Calu3 (cell line): ENCODE results near the gene KDM3B. TPM values are rescaled to one million over a fixed set of nuclear protein-coding genes. Genes with fewer than 3 reads are reported as not detected.

Experiments
- BruUV-seq: library from RNA; stranded (reverse); fragments of 400-500 nt; replicated peaks from 2 replicates; lab custom pipeline; 2021; lab: Mats Ljungman, UMichigan
- CTCF ChIA-PET: fragments of 300-600 bp; sonication (Branson Sonifier 250); formaldehyde crosslinking; loops from one replicate; lab custom pipeline; 2022; ENCODE audit warnings: antibody characterized with exemption; lab: Charles Lee
- DNase-seq: peaks from one replicate; pipeline ENCODE4 v3.0.0; 2022
- H3K27ac Mint-ChIP-seq: one replicate; pipeline ENCODE4 v1.8.0; 2022; ENCODE audit warnings: mixed read lengths; ENCODE audit not compliant: unreplicated experiment
- H3K27me3 Mint-ChIP-seq: one replicate; pipeline ENCODE4 v1.8.0; 2022; ENCODE audit warnings: mixed read lengths; ENCODE audit not compliant: unreplicated experiment
- H3K36me3 Mint-ChIP-seq: one replicate; pipeline ENCODE4 v1.8.0; 2022; ENCODE audit warnings: mild to moderate bottlenecking, moderate library complexity, mixed read lengths; ENCODE audit not compliant: insufficient read depth, unreplicated experiment
- H3K4me1 Mint-ChIP-seq: one replicate; pipeline ENCODE4 v1.8.0; 2022; ENCODE audit warnings: mild to moderate bottlenecking, low read depth, mixed read lengths; ENCODE audit not compliant: unreplicated experiment
- H3K4me3 Mint-ChIP-seq: one replicate; pipeline ENCODE4 v1.8.0; 2022; ENCODE audit warnings: mild to moderate bottlenecking, low read depth, moderate library complexity, mixed read lengths; ENCODE audit not compliant: unreplicated experiment
- H3K9me3 Mint-ChIP-seq: one replicate; pipeline ENCODE4 v1.8.0; 2022; ENCODE audit warnings: low read depth, mixed read lengths; ENCODE audit not compliant: unreplicated experiment
- intact Hi-C: fragments of 100-400 bp; cut with micrococcal nuclease; formaldehyde crosslinking; loops from one replicate; pipeline ENCODE4 v1.10.0; 2022; ENCODE audit not compliant: unreplicated experiment
- total RNA-seq: library from RNA; stranded (reverse); gene quantifications from 2 replicates; pipeline ENCODE4 v1.2.3, GENCODE V29; 2022
- TF ChIP-seq, protein P1 (sequence below): fragments of 200-600 bp; IDR thresholded peaks from one replicate; pipeline ENCODE4 v1.8.0; 2022; ENCODE audit warnings: antibody characterized with exemption; ENCODE audit not compliant: unreplicated experiment

KDM3B gene
- total RNA-seq, 1 experiment from 2014 or later = 73.5 TPM

DNA sequence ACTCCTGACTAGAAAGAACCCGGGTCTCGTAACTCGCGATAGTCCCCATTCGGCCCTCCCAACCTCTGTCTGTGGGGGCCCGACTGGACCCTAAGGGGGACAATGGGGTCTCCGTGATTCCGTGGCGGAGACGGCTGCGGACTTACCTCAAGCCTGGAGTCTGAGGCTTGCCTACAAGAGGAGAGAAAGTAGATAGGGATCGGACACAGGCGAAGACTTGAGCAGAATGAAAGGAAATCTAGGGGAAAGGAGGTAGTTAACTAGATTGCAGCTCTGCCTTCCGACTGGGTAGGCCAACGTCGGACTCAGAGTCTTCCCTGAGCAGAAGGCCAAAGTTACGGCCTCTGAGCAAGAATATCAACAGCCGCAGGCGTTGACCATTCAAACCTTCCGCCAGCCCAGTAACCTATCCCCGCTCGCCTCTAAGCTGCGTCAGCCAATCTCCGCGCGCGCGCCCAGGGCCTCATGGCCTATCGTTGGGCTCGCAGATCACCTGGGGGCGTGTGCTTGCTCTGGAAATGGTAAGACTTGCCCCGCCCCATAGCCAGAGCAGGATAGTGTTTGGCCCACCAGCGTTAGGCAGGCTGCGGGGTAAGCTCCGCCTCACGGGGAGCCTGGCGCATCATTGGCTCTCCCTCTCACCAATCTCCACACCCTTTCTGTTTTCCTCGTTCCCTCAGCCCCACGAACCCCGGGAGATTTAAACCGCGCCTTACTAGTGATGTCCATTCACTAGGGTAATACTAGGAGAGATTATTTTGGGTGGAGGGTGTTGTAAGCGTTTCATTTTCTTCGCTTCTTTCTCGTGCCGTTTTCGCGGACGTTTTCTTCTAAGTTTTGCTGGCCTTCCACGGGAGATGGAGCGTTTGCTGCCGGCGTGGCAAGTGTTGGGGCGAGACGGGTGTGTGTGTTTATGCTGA lies 20.8 kb upstream of the KDM3B start, which contains the start of gene CDC25C:
Gene CDC25C (minus strand): TSS at position 356 of the 920 bp plus-strand sequence. CDS start 624 bp downstream, outside the sequence.
- Mint-ChIP-seq H3K9me3 (no peaks in the 10 kb centered on the region), H3K27me3 (no peaks in the 10 kb centered on the region)
- CTCF ChIA-PET = interaction anchor here (0.6 to 2.2 kb wide), 7 partner anchors 13 to 154 kb away, joined by 3 to 29 read pairs (median 6); partner anchors contain the start of gene KDM3B

DNA sequence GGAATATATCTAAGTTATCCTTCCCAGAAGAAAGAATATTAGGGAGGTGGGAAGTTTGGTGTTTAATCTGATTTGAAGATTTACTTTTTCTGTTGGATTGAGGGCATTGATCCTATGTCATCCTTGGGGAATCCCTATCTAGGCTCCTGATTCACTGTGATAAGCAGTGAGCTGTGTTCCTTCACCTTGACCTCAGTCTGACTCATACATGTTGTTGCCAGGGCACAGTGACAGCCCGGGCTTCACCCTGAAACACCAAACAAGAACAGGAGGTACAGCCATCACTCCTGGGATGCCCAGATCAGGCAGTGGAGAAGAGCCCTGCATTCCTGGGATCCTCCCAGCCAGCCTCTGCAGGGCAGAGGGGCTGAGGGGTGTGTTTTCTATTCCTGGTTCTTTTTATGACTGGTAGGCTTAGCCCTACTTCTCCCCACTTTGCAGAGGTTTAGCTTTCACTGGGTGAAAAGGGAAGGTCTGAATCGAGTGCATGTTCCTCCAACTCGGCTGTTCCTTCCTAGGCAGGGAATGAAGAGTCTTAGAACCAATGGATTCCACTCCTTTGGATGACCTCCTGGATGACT lies 17.5 kb upstream of the KDM3B start:
- no peak for DNase-seq
- CTCF ChIA-PET = interaction anchor here (1.7 kb wide), 1 partner anchor 17 kb away, joined by 9 read pairs; the partner anchor contains the start of gene KDM3B

More for the DNA sequence above, 20.8 kb upstream of the KDM3B start, which contains the start of gene CDC25C:
- TF ChIP-seq, protein P1, sequence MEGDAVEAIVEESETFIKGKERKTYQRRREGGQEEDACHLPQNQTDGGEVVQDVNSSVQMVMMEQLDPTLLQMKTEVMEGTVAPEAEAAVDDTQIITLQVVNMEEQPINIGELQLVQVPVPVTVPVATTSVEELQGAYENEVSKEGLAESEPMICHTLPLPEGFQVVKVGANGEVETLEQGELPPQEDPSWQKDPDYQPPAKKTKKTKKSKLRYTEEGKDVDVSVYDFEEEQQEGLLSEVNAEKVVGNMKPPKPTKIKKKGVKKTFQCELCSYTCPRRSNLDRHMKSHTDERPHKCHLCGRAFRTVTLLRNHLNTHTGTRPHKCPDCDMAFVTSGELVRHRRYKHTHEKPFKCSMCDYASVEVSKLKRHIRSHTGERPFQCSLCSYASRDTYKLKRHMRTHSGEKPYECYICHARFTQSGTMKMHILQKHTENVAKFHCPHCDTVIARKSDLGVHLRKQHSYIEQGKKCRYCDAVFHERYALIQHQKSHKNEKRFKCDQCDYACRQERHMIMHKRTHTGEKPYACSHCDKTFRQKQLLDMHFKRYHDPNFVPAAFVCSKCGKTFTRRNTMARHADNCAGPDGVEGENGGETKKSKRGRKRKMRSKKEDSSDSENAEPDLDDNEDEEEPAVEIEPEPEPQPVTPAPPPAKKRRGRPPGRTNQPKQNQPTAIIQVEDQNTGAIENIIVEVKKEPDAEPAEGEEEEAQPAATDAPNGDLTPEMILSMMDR = no peak
- H3K4me1 Mint-ChIP-seq = peaks cover 8% of the 10 kb centered on the region
- BruUV-seq = no TSS peak
- DNase-seq = peak; percentile 99
- H3K4me3 Mint-ChIP-seq = peak within 1 kb of the TSS; percentile 87
- H3K27ac Mint-ChIP-seq = peak within 1 kb of the TSS; percentile 89
- H3K36me3 Mint-ChIP-seq = peaks cover 30% of the 10 kb centered on the region
- intact Hi-C loops = no loop called here

DNA sequence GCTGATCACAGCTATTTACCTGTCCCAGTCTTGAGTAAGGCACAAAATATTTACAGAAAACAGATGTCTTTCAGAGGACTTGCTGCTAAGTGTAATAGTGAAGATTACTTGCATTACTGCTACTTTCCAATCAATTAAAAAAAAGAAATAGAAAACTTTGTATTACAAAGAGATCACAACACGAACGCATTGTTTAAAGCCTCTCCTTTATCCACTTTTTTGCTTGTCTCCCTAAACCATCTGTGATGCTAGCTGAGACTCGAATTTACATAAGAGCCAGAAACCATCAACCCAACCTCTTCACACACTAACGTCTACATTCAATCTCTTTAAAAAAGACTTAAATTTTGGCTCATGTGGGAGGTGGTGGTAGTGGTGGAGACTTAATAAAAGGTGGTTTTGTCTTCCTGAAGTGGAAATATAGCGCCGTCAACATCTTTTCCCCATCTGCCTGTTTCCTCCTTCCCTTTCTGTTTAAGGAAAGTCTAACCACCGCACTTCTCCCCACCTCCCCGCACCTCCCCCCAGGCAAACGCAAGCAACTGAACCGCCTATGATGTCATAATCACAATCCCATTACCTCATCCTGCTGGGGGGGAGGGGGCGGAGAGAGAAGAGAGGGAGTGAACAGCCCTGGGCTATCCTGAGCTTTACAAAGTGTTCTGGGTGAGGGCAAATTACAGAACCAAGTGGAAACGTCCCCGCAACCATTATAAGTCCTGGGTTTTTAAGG lies 15.4 kb upstream of the KDM3B start:
- Mint-ChIP-seq H3K27ac (peak overlapping the region; percentile 99), H3K27me3 (no peaks in the 10 kb centered on the region), H3K4me3 (peak overlapping the region; percentile 87), H3K36me3 (peaks cover 59% of the 10 kb centered on the region), H3K9me3 (no peaks in the 10 kb centered on the region), H3K4me1 (peaks cover 10% of the 10 kb centered on the region)
- TF ChIP-seq, protein P1 = no peak
- TSS peak; percentile 97 for BruUV-seq
- intact Hi-C loops = loop anchor here (5.0 kb wide), 1 partner anchor 115 kb away; no protein-coding TSS in a partner anchor
- peak; percentile 80 for DNase-seq
- CTCF ChIA-PET = interaction anchor here (0.6 to 3.6 kb wide), 2 partner anchors 16 to 832 kb away, joined by 5 to 54 read pairs; partner anchors contain the start of gene KDM3B

More for the DNA sequence above, 17.5 kb upstream of the KDM3B start:
- peaks cover 58% of the 10 kb centered on the region for H3K36me3 Mint-ChIP-seq
- H3K4me3 Mint-ChIP-seq = no peak overlapping the region
- no TSS peak for BruUV-seq
- no peaks in the 10 kb centered on the region for H3K27me3 Mint-ChIP-seq
- TF ChIP-seq, protein P1 = no peak
- peak overlapping the region; percentile 16 for H3K27ac Mint-ChIP-seq
- peaks cover 19% of the 10 kb centered on the region for H3K4me1 Mint-ChIP-seq
- intact Hi-C loops = loop anchor here (5.0 kb wide), 1 partner anchor 113 kb away; no protein-coding TSS in a partner anchor
- H3K9me3 Mint-ChIP-seq = no peaks in the 10 kb centered on the region
